Thymus (tissue), 11 donors: ENCODE results near the gene CYTH3. TPM values are rescaled to one million over a fixed set of nuclear protein-coding genes. Genes with fewer than 3 reads are reported as not detected.

Experiments used
- DNase-seq, 9 donors: peaks; one replicate each; pipeline ENCODE4 v3.0.0-alpha.2; 2013; ENCODE audit warnings: low spot score in 9 of 9, low read depth in 6 of 9, missing footprints in 1 of 9
- H3K27ac ChIP-seq, 2 donors: one replicate each; pipeline ENCODE4 v1.5.1; 2013; ENCODE audit warnings: control low read depth in 1 of 2, low read depth in 1 of 2, low read length in 1 of 2, mild to moderate bottlenecking in 1 of 2, moderate library complexity in 1 of 2
- H3K27me3 ChIP-seq, 2 donors: one replicate each; pipeline ENCODE4 v1.5.1; 2013; ENCODE audit warnings: low read length in 1 of 2; ENCODE audit not compliant: control insufficient read depth in 2 of 2, insufficient read depth in 1 of 2
- H3K36me3 ChIP-seq, 2 donors: one replicate each; pipeline ENCODE4 v1.5.1; 2013; ENCODE audit warnings: low read length in 1 of 2, mild to moderate bottlenecking in 1 of 2, moderate library complexity in 1 of 2; ENCODE audit not compliant: control insufficient read depth in 2 of 2, insufficient read depth in 2 of 2
- H3K4me1 ChIP-seq, 2 donors: one replicate each; pipeline ENCODE4 v1.5.1; 2013; ENCODE audit warnings: low read length in 2 of 2; ENCODE audit not compliant: control insufficient read depth in 2 of 2, insufficient read depth in 2 of 2
- H3K4me3 ChIP-seq, 2 donors: one replicate each; pipeline ENCODE4 v1.5.1; 2013; ENCODE audit warnings: low read length in 2 of 2, control low read depth in 1 of 2, mild to moderate bottlenecking in 1 of 2
- H3K9me3 ChIP-seq, 2 donors: one replicate each; pipeline ENCODE4 v1.5.1; 2013; ENCODE audit warnings: low read length in 1 of 2, mild to moderate bottlenecking in 1 of 2; ENCODE audit not compliant: control insufficient read depth in 2 of 2, insufficient read depth in 1 of 2
- WGBS: extraction: QIAGEN DNeasy Blood & Tissue Kit; methylation state at CpG from one replicate; pipeline ENCODE4 v1.1.7; 2013; 5-methylcytosine and 5-hydroxymethylcytosine counted together
- polyA plus RNA-seq: library from polyadenylated mRNA; stranded (reverse); fragments of 200-250 nt; gene quantifications from one replicate; pipeline ENCODE4 v1.2.3, GENCODE V29; 2013
- total RNA-seq: library from RNA; stranded (reverse); fragments of 120-200 nt; gene quantifications from one replicate; pipeline ENCODE4 v1.2.4, GENCODE V29; 2013
- donor health status: healthy.

The CYTH3 gene
- total and polyA plus RNA-seq, 2 donors, result 5.1 to 6.3 TPM

GRCh38 chr7:6164491-6164890 lies 107.9 kb downstream of the CYTH3 start:
- Histone ChIP-seq H3K9me3 (no peaks in the 10 kb centered on the region), H3K27me3 (no peaks in the 10 kb centered on the region), H3K4me1 (peaks cover 0 to 38% of the 10 kb centered on the region in 2 donors), H3K4me3 (no peak overlapping the region), H3K27ac (no peak overlapping the region), H3K36me3 (peaks cover 22 to 39% of the 10 kb centered on the region in 2 donors)
- WGBS, result 97% methylated on average over 28 of the region's 28 CpGs
- DNase-seq, result no peak

DNA sequence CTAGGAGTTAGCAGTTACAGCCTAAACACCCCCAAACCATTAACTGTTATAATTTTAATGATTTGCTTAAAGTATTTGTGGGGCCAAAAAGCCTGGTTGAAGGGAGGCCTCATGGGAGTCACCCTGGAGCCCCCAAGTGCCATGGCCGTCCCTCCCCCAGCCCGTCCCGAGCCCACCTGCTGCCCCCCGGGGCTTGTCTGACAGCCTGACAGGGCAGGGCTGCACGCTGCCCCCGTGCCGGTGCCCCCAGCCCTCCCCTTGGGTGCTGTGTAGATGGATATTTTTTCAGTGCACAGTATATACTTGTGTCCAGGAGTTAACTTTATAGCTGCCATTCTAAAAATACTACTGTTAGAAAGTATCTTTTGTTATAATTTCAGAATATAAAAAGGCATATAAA lies 108.4 kb downstream of the CYTH3 start:
- no peaks in the 10 kb centered on the region for H3K9me3 ChIP-seq
- no peak overlapping the region for H3K27ac ChIP-seq
- no peak for DNase-seq
- no peaks in the 10 kb centered on the region for H3K27me3 ChIP-seq
- H3K4me3 ChIP-seq, result no peak overlapping the region
- peaks cover 26 to 44% of the 10 kb centered on the region in 2 donors for H3K36me3 ChIP-seq
- H3K4me1 ChIP-seq, result peaks cover 0 to 38% of the 10 kb centered on the region in 2 donors
- WGBS, result 97% methylated on average over 7 of the region's 7 CpGs

GRCh38 chr7:6163402-6163801 lies 109.0 kb downstream of the CYTH3 start:
- Histone ChIP-seq H3K4me3 (no peak overlapping the region), H3K36me3 (peaks cover 32 to 50% of the 10 kb centered on the region in 2 donors), H3K9me3 (no peaks in the 10 kb centered on the region), H3K27ac (no peak overlapping the region), H3K4me1 (peaks cover 0 to 37% of the 10 kb centered on the region in 2 donors), H3K27me3 (no peaks in the 10 kb centered on the region)
- 98% methylated on average over 17 of the region's 17 CpGs for WGBS
- DNase-seq, result no peak

DNA sequence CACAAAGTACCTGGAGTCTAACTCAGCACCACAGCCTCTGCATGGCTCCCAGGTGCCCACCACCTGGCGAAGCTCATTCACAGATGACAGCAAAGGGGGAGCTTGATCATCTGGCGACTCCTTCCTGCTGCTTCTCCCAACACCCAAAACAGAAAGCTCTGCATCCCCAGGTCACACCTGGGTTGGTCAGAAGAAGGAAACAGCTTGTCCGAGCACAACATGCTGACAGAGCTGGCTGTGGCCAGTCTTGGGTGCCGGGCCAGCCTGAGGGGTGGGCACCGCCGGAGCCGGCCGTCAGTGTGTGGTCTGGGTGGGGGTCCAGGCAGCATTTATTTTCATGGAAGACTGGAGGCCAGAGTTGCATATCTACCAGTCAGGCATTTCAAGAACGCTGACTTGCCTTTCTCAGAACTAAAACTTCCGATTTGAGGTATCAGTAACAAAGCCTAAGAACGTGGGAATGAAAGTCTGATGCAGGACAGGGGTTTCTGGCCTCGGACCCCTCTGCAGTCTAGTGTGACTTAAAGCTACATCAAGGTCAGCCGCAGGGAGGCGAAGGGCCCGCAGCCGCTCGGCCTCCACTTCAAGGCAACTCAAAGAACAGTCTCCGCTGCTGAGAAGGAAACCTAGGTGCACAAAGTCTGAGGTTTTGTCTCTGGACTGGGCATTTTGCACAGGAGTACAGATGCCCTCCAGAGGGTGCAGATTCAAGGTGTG lies 109.6 kb downstream of the CYTH3 start:
- no peak for DNase-seq
- no peaks in the 10 kb centered on the region for H3K9me3 ChIP-seq
- H3K4me1 ChIP-seq, result peaks cover 0 to 33% of the 10 kb centered on the region in 2 donors
- no peak overlapping the region for H3K4me3 ChIP-seq
- H3K27me3 ChIP-seq, result no peaks in the 10 kb centered on the region
- WGBS, result 92% methylated on average over 18 of the region's 18 CpGs
- H3K27ac ChIP-seq, result no peak overlapping the region
- H3K36me3 ChIP-seq, result peaks cover 38 to 55% of the 10 kb centered on the region in 2 donors

DNA sequence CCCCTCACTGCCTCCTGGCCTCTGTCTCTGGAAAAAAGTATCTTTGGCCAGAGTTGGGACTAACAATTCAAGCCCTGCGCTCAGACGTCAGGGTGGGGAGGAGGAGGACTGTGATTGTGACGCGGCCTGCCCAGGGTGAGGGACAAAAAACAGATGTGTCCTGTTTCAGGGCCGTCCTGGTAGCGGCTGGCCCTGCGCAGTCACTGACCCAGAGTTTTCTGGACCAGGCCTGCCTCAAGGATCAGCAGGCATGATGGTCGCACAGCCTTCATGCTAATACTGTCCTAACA lies 110.1 kb downstream of the CYTH3 start:
- Histone ChIP-seq H3K4me1 (peaks cover 0 to 28% of the 10 kb centered on the region in 2 donors), H3K27ac (no peak overlapping the region), H3K4me3 (no peak overlapping the region), H3K36me3 (peaks cover 43 to 59% of the 10 kb centered on the region in 2 donors), H3K9me3 (no peaks in the 10 kb centered on the region), H3K27me3 (no peaks in the 10 kb centered on the region)
- 97% methylated on average over 8 of the region's 8 CpGs for WGBS
- DNase-seq, result no peak

GRCh38 chr7:6161463-6162330 lies 110.7 kb downstream of the CYTH3 start:
- 81% methylated on average over 15 of the region's 15 CpGs for WGBS
- H3K4me1 ChIP-seq, result peaks cover 0 to 22% of the 10 kb centered on the region in 2 donors
- DNase-seq, result no peak
- no peaks in the 10 kb centered on the region for H3K9me3 ChIP-seq
- no peak overlapping the region for H3K4me3 ChIP-seq
- no peaks in the 10 kb centered on the region for H3K27me3 ChIP-seq
- H3K36me3 ChIP-seq, result peaks cover 49 to 65% of the 10 kb centered on the region in 2 donors
- no peak overlapping the region for H3K27ac ChIP-seq

- no peak overlapping the region for H3K27ac ChIP-seq
- no peak for DNase-seq
- no peaks in the 10 kb centered on the region for H3K27me3 ChIP-seq
- H3K9me3 ChIP-seq, result no peaks in the 10 kb centered on the region
- peaks cover 62 to 80% of the 10 kb centered on the region in 2 donors for H3K36me3 ChIP-seq
- peaks cover 0 to 14% of the 10 kb centered on the region in 2 donors for H3K4me1 ChIP-seq
- no peak overlapping the region for H3K4me3 ChIP-seq
- WGBS, result 94% methylated on average over 15 of the region's 15 CpGs
These were observed 112.2 kb downstream of the CYTH3 start for GRCh38 chr7:6160191-6160623.

DNA sequence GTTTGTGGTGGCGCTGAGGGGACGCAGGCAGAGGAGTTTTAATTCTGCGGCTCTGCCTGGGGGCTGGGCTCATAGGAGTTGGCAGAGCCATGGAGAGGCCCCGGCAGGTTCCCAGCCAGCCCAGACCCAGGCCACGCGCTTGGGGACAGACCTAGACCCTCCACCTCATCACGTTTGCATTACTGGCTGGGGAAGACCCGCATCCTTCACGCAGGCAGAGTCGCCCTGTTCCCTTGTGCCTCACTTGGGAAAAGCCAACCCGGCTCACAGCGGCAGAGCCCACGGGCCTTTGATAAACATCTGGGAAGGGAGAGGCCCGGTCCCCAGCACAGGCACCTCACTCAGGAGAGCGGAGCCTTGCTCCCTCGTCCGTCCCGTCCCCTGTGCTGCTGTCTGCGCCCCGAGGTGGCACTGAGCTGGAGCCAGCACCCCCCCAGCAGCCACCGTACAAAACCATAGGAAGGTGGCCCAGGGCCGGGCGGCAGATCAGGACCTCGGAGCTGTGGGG lies 112.8 kb downstream of the CYTH3 start:
- H3K36me3 ChIP-seq, result peaks cover 66 to 84% of the 10 kb centered on the region in 2 donors
- DNase-seq, result no peak
- WGBS, result 94% methylated on average over 24 of the region's 24 CpGs

DNA sequence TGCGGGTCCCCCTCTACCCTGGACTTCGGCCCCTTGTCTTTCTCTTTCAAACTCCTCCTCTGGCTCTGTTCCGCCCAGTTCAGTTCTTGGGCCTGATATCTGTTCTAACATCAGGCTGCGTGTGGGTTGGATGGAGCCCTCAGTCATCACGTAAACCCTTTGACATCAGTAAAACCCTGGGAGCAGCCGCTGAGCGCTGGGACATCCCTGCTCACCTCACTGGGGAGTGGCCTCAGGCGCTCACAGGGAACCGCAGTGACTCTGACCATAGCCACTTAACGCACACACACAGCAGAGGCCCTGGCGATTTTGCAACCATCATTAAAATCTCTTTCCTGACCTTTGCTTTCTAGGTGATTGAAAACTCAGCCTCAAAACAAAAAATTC lies 113.3 kb downstream of the CYTH3 start:
- WGBS, result 97% methylated on average over 11 of the region's 11 CpGs
- Histone ChIP-seq H3K27me3 (no peaks in the 10 kb centered on the region), H3K36me3 (peaks cover 69 to 86% of the 10 kb centered on the region in 2 donors), H3K9me3 (no peaks in the 10 kb centered on the region), H3K27ac (no peak overlapping the region), H3K4me3 (no peak overlapping the region), H3K4me1 (peaks cover 0 to 14% of the 10 kb centered on the region in 2 donors)
- no peak for DNase-seq

More for the DNA sequence above, 112.8 kb downstream of the CYTH3 start:
- Histone ChIP-seq H3K4me1 (peaks cover 0 to 14% of the 10 kb centered on the region in 2 donors), H3K27me3 (no peaks in the 10 kb centered on the region), H3K4me3 (no peak overlapping the region), H3K9me3 (no peaks in the 10 kb centered on the region), H3K27ac (no peak overlapping the region)
